H9 (cell line): ENCODE data around the gene KCNE4. TPM values are rescaled to one million over a fixed set of nuclear protein-coding genes. Genes with fewer than 3 reads are reported as not detected.

Experiments
- DNase-seq: peaks from one replicate; pipeline ENCODE4 v3.0.0-alpha.2; 2017
- H2AFZ ChIP-seq: one replicate; pipeline ENCODE4 v1.6.1; 2013; ENCODE audit warnings: mild to moderate bottlenecking, low read length, control low read depth, moderate library complexity
- H2AK5ac ChIP-seq: 2 replicates; pipeline ENCODE4 v1.6.1; 2013; ENCODE audit warnings: low read length, control low read depth, mixed read lengths; ENCODE audit not compliant: insufficient read length
- H2BK120ac ChIP-seq: one replicate; pipeline ENCODE4 v1.6.1; 2013; ENCODE audit warnings: low read depth, mild to moderate bottlenecking, low read length, control low read depth, inconsistent platforms; ENCODE audit not compliant: poor library complexity, severe bottlenecking
- H2BK12ac ChIP-seq: 2 replicates; pipeline ENCODE4 v1.6.1; 2013; ENCODE audit warnings: low read length, control low read depth, mixed read lengths, low read depth; ENCODE audit not compliant: insufficient read length
- H2BK15ac ChIP-seq: 2 replicates; pipeline ENCODE4 v1.6.1; 2013; ENCODE audit warnings: low read depth, low read length, control low read depth
- H2BK20ac ChIP-seq: one replicate; pipeline ENCODE4 v1.6.1; 2013; ENCODE audit warnings: low read depth, mild to moderate bottlenecking, low read length, control low read depth, inconsistent platforms; ENCODE audit not compliant: poor library complexity, severe bottlenecking
- H2BK5ac ChIP-seq: 2 replicates; pipeline ENCODE4 v1.6.1; 2013; ENCODE audit warnings: low read length, control low read depth, mixed read lengths; ENCODE audit not compliant: insufficient read length
- H3K14ac ChIP-seq: 2 replicates; pipeline ENCODE4 v1.6.1; 2013; ENCODE audit warnings: low read length, control low read depth; ENCODE audit not compliant: insufficient read depth
- H3K18ac ChIP-seq: 2 replicates; pipeline ENCODE4 v1.6.1; 2013; ENCODE audit warnings: low read depth, mild to moderate bottlenecking, mixed read lengths, low read length, control low read depth; ENCODE audit not compliant: insufficient read length
- H3K23ac ChIP-seq: 2 replicates; pipeline ENCODE4 v1.6.1; 2013; ENCODE audit warnings: low read length, control low read depth, mixed read lengths, low read depth; ENCODE audit not compliant: insufficient read length
- H3K23me2 ChIP-seq: 2 replicates; pipeline ENCODE4 v1.6.1; 2013; ENCODE audit warnings: low read depth, mild to moderate bottlenecking, mixed read lengths, low read length, control low read depth; ENCODE audit not compliant: insufficient read length, poor library complexity, severe bottlenecking
- H3K27ac ChIP-seq: 2 replicates; pipeline ENCODE4 v1.5.1; 2013; ENCODE audit warnings: low read length, control low read depth, mixed read lengths, low read depth; ENCODE audit not compliant: insufficient read length
- H3K27me3 ChIP-seq: 2 replicates; pipeline ENCODE4 v1.6.1; 2013; ENCODE audit warnings: low read length, control low read depth, inconsistent platforms; ENCODE audit not compliant: insufficient read depth
- H3K4ac ChIP-seq: 2 replicates; pipeline ENCODE4 v1.6.1; 2013; ENCODE audit warnings: low read depth, mild to moderate bottlenecking, control low read depth, inconsistent platforms, low read length, moderate library complexity
- H3K4me1 ChIP-seq: 2 replicates; pipeline ENCODE4 v1.6.1; 2013; ENCODE audit warnings: low read length, control low read depth, inconsistent platforms; ENCODE audit not compliant: insufficient read depth
- H3K4me2 ChIP-seq: 2 replicates; pipeline ENCODE4 v1.6.1; 2013; ENCODE audit warnings: low read length, control low read depth, mixed read lengths; ENCODE audit not compliant: insufficient read length, insufficient read depth
- H3K56ac ChIP-seq: 2 replicates; pipeline ENCODE4 v1.6.1; 2013; ENCODE audit warnings: low read depth, mild to moderate bottlenecking, mixed read lengths, low read length, control low read depth; ENCODE audit not compliant: insufficient read length
- H3K79me1 ChIP-seq: 2 replicates; pipeline ENCODE4 v1.6.1; 2013; ENCODE audit warnings: low read depth, mild to moderate bottlenecking, moderate library complexity, low read length, control low read depth, inconsistent platforms; ENCODE audit not compliant: insufficient read depth, poor library complexity, severe bottlenecking
- H3K79me2 ChIP-seq: 2 replicates; pipeline ENCODE4 v1.6.1; 2013; ENCODE audit warnings: low read length, control low read depth, inconsistent platforms; ENCODE audit not compliant: insufficient read depth
- H3K9ac ChIP-seq: 2 replicates; pipeline ENCODE4 v1.6.1; 2013; ENCODE audit warnings: low read length, control low read depth, mixed read lengths; ENCODE audit not compliant: insufficient read length; ENCODE audit errors: extremely low read depth
- H3K9me3 ChIP-seq: one replicate; pipeline ENCODE4 v1.6.1; 2013; ENCODE audit warnings: low read depth, low read length, inconsistent platforms; ENCODE audit not compliant: control insufficient read depth
- H3T11ph ChIP-seq: one replicate; pipeline ENCODE4 v1.6.1; 2013; ENCODE audit warnings: mild to moderate bottlenecking, low read length, control low read depth, inconsistent platforms
- H4K20me1 ChIP-seq: one replicate; pipeline ENCODE4 v1.6.1; 2013; ENCODE audit not compliant: control insufficient read depth, insufficient read length, insufficient read depth
- H4K5ac ChIP-seq: 2 replicates; pipeline ENCODE4 v1.6.1; 2013; ENCODE audit warnings: low read depth, mild to moderate bottlenecking, mixed read lengths, low read length, control low read depth; ENCODE audit not compliant: insufficient read length
- H4K8ac ChIP-seq: replicated peaks from 2 replicates; pipeline ENCODE4 v1.6.1; 2013; ENCODE audit warnings: low read length, control low read depth, mixed read lengths, low read depth; ENCODE audit not compliant: insufficient read length
- H4K91ac ChIP-seq: 2 replicates; pipeline ENCODE4 v1.6.1; 2013; ENCODE audit warnings: low read depth, mild to moderate bottlenecking, moderate library complexity, mixed read lengths, low read length, control low read depth; ENCODE audit not compliant: insufficient read length
- H3K27ac Mint-ChIP-seq, 3 experiments: 2 replicates in 2 of 3; 3 replicates in 1 of 3; pipeline ENCODE4 v1.8.0; 2020 to 2021; ENCODE audit warnings: mixed read lengths in 3 of 3, mild to moderate bottlenecking in 1 of 3, moderate library complexity in 1 of 3
- H3K27me3 Mint-ChIP-seq: 2 replicates; pipeline ENCODE4 v1.8.0; 2021; ENCODE audit warnings: low read depth, mild to moderate bottlenecking, moderate library complexity, mixed read lengths
- H3K36me3 Mint-ChIP-seq, 3 experiments: 2 replicates in 2 of 3; 3 replicates in 1 of 3; pipeline ENCODE4 v1.8.0; 2020 to 2021; ENCODE audit warnings: low read depth in 3 of 3, mixed read lengths in 3 of 3; ENCODE audit not compliant: insufficient read depth in 1 of 3
- H3K4me1 Mint-ChIP-seq, 2 experiments: 2 replicates each; pipeline ENCODE4 v1.8.0; 2020; ENCODE audit warnings: mixed read lengths in 2 of 2
- H3K4me3 Mint-ChIP-seq, 2 experiments: 2 replicates in 1 of 2; 3 replicates in 1 of 2; pipeline ENCODE4 v1.8.0; 2020 to 2021; ENCODE audit warnings: mild to moderate bottlenecking in 2 of 2, mixed read lengths in 2 of 2, moderate library complexity in 1 of 2
- H3K9me3 Mint-ChIP-seq, 2 experiments: 2 replicates in 1 of 2; 3 replicates in 1 of 2; pipeline ENCODE4 v1.8.0; 2020; ENCODE audit warnings: mild to moderate bottlenecking in 2 of 2, mixed read lengths in 2 of 2, moderate library complexity in 1 of 2
- WGBS: extraction: QIAGEN DNeasy Blood & Tissue Kit; methylation state at CpG from one replicate; pipeline ENCODE4 v1.1.7; 2013; ENCODE audit warnings: missing lambda C conversion rate, low lambda C conversion rate, mixed read lengths; ENCODE audit not compliant: insufficient read length; ENCODE audit errors: extremely low coverage; 5-methylcytosine and 5-hydroxymethylcytosine counted together
- total RNA-seq: library from RNA; stranded (reverse); gene quantifications from 2 replicates; pipeline ENCODE4 v1.2.1, GENCODE V29; 2021
- TF ChIP-seq, protein P1 (sequence below): fragments of 200-600 bp; sonication (generic); conservative IDR thresholded peaks from 3 replicates; pipeline ENCODE4 v1.8.0; 2021; ENCODE audit warnings: antibody characterized with exemption, mild to moderate bottlenecking

Gene KCNE4
- total RNA-seq, 1 experiment from 2014 or later, result 0.24 TPM

DNA sequence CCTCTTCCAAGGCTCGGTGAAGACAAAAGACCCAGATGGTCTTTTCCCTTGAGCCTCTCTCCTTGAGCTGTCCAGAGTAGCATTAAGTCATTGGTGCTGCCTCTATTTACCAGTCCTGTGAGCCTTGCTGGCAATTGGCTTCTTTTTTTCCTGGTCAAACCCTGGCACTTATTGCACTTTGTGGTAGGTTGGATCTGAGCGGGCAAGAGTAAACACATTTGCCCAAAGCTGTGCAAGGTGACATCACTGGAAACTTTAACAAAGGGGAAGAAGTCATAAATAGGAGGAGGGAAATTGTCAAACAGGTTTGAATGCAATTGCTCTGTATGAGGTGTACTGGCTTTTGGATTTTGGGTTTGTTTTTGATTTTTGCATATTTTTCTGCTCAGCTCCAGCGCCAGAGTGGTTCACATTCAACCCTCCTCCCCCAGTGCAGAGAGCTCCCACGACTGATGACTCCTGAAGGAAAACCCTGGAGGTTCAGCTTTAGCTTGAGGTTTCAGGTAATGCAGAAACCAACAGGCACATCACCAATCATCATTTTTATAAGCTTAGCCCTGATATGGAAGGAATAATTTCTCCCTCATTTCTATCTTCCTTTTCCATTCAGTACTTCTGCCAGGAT is 8.3 kb downstream of the KCNE4 start:
- Histone ChIP-seq H3K9ac (no peak overlapping the region), H2BK15ac (no peak overlapping the region), H2BK120ac (no peak overlapping the region), H3K4me2 (no peak overlapping the region), H3K23me2 (no peaks in the 10 kb centered on the region), H3K27ac (no peak overlapping the region), H4K5ac (no peak overlapping the region), H2AFZ (no peak overlapping the region), H3K27me3 (no peaks in the 10 kb centered on the region), H2BK5ac (no peak overlapping the region), H4K8ac (no peak overlapping the region), H3K14ac (no peak overlapping the region), H3T11ph (no peak overlapping the region), H2BK12ac (no peak overlapping the region), H3K56ac (no peak overlapping the region), H3K23ac (no peak overlapping the region), H3K4me1 (no peaks in the 10 kb centered on the region), H3K79me1 (no peaks in the 10 kb centered on the region), H3K4ac (no peak overlapping the region), H2BK20ac (no peak overlapping the region), H3K9me3 (no peaks in the 10 kb centered on the region), H3K79me2 (no peaks in the 10 kb centered on the region), H4K91ac (no peak overlapping the region), H2AK5ac (no peak overlapping the region), H4K20me1 (no peaks in the 10 kb centered on the region), H3K18ac (no peak overlapping the region)
- peaks cover 6 to 23% of the 10 kb centered on the region in 2 experiments for H3K4me1 Mint-ChIP-seq
- peaks cover 0 to 2% of the 10 kb centered on the region in 2 experiments; a peak in 1 of 5 replicates for H3K9me3 Mint-ChIP-seq
- no peak overlapping the region for H3K27ac Mint-ChIP-seq
- TF ChIP-seq, protein P1, sequence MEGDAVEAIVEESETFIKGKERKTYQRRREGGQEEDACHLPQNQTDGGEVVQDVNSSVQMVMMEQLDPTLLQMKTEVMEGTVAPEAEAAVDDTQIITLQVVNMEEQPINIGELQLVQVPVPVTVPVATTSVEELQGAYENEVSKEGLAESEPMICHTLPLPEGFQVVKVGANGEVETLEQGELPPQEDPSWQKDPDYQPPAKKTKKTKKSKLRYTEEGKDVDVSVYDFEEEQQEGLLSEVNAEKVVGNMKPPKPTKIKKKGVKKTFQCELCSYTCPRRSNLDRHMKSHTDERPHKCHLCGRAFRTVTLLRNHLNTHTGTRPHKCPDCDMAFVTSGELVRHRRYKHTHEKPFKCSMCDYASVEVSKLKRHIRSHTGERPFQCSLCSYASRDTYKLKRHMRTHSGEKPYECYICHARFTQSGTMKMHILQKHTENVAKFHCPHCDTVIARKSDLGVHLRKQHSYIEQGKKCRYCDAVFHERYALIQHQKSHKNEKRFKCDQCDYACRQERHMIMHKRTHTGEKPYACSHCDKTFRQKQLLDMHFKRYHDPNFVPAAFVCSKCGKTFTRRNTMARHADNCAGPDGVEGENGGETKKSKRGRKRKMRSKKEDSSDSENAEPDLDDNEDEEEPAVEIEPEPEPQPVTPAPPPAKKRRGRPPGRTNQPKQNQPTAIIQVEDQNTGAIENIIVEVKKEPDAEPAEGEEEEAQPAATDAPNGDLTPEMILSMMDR, result no peak
- H3K36me3 Mint-ChIP-seq, result no peaks in the 10 kb centered on the region
- H3K4me3 Mint-ChIP-seq, result no peak overlapping the region
- peaks cover 2% of the 10 kb centered on the region; the same call in 1 of the 2 replicates for H3K27me3 Mint-ChIP-seq
- no CpG with 5 or more reads among the region's 4 CpGs for WGBS
- no peak for DNase-seq
